Lower leg skin (tissue), 3 donors: ENCODE results near the gene CD274.

Experiments
- POLR2A ChIP-seq, 2 donors: fragments of 450-650 bp; IDR thresholded peaks; one replicate each; pipeline ENCODE4 v1.6.1; 2016 to 2017; ENCODE audit warnings: antibody characterized with exemption in 2 of 2, mild to moderate bottlenecking in 1 of 2, moderate library complexity in 1 of 2
- TF ChIP-seq, protein P1 (sequence below), 3 donors: fragments of 450-650 bp; IDR thresholded peaks; one replicate each; pipeline ENCODE4 v1.5.1; 2016; ENCODE audit warnings: antibody characterized with exemption in 3 of 3, mild to moderate bottlenecking in 3 of 3, moderate library complexity in 2 of 3

DNA sequence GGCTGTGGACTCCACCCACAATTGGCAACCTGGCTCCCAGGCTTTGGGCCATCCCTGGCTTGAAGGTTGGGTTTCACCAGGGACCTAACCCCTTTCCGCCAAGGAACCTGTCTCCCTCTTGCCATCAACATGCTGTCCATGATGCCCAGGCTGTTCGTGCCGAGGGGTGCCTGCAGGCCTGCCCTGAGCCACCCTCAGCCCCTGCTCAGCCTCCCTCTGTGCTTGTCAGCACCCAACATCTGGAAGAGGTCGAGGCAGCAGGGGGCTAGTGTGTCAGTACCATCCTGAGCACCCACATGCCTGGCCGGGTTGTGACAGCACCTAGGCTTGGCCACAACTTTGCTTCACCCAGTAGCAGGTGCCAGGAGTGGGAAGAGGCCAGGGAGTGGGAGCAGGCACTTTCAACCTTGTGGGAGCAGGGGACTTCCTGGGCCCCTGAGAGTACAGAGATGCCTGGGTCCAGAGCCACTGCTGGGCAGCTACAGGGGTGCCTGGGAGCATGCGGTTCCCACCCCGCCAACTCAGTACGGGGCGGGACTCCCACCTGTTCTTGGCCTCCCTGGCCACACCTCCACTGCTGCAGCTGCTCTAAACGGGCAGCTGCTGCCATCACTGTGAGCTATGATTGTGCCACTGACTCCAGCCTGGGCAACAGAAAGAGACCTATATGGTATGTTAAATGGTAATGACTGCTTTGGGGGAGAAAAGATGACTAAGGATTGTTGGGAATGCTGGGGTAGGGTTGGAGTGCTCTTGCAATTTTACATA is 66.3 kb downstream of the CD274 start:
- TF ChIP-seq, protein P1, sequence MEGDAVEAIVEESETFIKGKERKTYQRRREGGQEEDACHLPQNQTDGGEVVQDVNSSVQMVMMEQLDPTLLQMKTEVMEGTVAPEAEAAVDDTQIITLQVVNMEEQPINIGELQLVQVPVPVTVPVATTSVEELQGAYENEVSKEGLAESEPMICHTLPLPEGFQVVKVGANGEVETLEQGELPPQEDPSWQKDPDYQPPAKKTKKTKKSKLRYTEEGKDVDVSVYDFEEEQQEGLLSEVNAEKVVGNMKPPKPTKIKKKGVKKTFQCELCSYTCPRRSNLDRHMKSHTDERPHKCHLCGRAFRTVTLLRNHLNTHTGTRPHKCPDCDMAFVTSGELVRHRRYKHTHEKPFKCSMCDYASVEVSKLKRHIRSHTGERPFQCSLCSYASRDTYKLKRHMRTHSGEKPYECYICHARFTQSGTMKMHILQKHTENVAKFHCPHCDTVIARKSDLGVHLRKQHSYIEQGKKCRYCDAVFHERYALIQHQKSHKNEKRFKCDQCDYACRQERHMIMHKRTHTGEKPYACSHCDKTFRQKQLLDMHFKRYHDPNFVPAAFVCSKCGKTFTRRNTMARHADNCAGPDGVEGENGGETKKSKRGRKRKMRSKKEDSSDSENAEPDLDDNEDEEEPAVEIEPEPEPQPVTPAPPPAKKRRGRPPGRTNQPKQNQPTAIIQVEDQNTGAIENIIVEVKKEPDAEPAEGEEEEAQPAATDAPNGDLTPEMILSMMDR (IDR thresholded peaks at IDR 0.05), result no peak
- TF ChIP-seq POLR2A (IDR thresholded peaks at IDR 0.05), result no peak
